GM12801 (cell line): Measurements from ENCODE around the gene PSMC1.

Experiments used
- TF ChIP-seq, protein P1 (sequence below): IDR thresholded peaks from one replicate; pipeline ENCODE4 v1.5.1; 2011; ENCODE audit warnings: control low read depth; ENCODE audit not compliant: insufficient read length; ENCODE audit errors: extremely low read depth

The PSMC1 gene

DNA sequence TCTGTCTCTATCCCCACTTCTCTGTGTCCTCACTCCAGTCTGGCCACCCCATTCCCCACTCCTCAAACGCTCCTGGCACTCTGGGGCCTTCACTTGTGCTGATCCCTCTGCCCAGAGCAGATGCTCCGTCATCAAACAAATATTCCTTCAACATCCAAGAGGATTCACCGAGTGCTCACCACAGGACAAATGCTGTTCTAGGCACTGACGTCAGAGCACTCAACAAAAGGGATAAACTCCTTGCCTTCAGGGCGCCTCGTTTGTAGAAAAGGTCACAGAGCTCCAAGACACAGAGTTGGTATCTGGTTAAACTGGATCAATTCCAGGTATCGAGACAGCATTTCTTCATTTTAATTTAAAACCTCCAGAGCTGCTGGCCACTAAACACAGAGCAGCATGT is 35.3 kb downstream of the PSMC1 start:
- TF ChIP-seq, protein P1, sequence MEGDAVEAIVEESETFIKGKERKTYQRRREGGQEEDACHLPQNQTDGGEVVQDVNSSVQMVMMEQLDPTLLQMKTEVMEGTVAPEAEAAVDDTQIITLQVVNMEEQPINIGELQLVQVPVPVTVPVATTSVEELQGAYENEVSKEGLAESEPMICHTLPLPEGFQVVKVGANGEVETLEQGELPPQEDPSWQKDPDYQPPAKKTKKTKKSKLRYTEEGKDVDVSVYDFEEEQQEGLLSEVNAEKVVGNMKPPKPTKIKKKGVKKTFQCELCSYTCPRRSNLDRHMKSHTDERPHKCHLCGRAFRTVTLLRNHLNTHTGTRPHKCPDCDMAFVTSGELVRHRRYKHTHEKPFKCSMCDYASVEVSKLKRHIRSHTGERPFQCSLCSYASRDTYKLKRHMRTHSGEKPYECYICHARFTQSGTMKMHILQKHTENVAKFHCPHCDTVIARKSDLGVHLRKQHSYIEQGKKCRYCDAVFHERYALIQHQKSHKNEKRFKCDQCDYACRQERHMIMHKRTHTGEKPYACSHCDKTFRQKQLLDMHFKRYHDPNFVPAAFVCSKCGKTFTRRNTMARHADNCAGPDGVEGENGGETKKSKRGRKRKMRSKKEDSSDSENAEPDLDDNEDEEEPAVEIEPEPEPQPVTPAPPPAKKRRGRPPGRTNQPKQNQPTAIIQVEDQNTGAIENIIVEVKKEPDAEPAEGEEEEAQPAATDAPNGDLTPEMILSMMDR = no peak

DNA sequence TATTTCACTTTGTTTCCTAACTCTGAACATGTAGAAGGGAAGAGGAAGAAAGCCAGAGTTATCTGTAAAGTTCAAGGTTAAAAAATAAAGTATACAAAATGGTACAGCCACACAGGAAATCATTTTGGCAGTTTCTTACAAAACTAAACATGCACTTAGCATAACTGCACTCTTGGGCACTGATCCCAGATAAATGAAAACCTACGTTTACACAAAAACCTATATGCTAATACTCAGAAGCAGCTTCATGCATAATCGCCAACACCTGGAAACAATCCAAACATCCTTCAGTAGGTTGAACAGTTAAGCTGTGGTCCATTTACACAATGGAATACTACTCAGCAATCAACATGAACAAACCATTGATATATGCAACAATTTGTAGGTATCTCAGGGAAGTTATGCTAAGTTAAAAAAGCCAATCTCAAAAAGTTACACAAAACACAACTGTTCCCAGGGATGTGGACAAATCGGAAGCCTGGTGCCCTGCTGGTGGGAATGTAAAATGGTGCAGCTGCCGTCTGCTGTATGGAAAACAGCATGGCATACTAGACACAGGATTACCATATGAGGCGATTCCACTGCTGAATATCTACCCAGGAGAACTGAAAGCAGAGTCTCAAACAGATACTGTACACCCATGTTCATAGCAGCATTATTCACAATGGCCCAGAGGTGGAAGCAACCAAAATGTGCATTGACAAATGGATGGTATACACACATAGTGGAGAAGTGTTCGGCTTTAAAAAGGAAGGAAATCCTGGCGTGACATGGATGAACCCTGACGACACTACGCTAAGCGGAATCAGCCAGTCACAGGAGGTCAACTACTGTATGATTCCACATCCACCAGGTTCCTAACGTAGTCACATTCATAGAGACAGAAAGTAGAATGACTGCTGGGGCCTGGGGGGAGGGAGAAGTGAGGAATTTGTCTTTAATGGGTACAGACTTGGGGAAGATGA is 37.7 kb downstream of the PSMC1 start:
- TF ChIP-seq, protein P1 = no peak

DNA sequence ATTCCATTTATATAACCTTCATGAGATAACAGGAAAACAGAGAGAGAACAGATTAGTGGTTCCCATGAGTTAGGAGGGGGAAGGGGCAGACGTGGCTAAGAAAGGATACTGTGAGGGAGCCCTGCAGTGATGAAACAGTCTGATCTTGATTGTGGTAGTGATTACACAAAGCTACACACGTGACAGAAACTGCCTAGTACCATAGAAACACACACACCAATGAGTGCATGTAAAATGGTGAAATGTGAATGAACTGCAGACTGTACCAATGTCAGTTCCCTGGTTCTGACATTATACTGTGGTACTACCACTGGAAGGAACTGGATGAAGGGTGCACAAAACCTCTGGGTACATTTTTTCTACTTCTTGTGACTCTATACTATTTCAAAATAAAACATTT is 38.5 kb downstream of the PSMC1 start:
- TF ChIP-seq, protein P1 = no peak

DNA sequence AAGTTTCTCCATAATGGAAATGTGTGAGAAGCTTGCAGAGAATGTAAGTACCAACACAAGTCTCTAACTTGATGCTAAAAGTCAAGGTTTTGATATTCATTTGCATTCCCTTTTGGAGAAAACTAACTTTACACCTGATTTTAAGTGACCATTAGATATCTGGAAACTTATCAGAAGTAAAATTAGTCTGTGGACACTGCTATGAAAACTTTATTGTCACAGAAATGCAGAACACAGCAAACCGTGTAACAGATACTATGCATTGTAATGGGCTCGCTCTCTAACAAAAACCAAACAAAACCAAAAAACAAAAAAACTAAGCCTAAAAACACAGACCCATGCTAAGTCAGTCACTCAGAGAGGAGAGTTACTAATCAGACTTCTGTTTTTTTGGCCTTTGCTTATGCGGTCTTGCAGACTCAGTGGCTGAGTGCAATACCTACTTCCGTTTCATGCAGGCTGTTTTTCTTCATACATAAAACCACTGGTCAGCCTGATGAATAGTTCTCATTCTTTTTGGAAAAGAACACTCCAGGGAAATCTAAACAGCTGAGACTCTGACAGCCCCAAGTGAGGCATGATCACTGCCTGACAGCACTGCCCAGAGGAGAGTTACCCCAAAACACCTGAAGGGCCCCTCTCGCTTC is 39.6 kb downstream of the PSMC1 start:
- TF ChIP-seq, protein P1 = no peak

DNA sequence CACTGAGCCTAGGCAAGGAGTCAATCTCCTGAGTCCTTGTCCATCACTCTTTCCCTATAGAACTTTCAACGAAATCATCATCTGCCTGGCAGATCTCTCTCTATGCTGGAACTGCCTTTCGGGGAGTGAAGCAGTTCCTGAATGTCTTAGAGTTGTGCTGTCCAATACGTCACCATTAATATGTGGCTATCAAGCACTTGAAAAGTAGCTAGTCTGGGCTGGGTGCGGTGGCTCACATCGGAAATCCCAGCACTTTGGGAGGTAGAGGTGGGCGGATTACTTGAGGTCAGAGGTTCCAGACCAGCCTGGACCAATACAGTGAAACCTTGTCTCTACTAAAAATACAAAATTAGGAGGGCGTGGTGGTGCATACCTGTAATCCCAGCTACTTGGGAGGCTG is 40.3 kb downstream of the PSMC1 start:
- TF ChIP-seq, protein P1 = no peak

GRCh38 chr14:90297876-90298629 is 41.7 kb downstream of the PSMC1 start:
- TF ChIP-seq, protein P1 = no peak

- TF ChIP-seq, protein P1 = no peak
Measured at GRCh38 chr14:90299408-90299807, 43.1 kb downstream of the PSMC1 start.
